IMR-90 (cell line): Measurements from ENCODE around the gene CD38. TPM values are rescaled to one million over a fixed set of nuclear protein-coding genes. Genes with fewer than 3 reads are reported as not detected.

Source experiments
- ATAC-seq: fragments of 200-7000 bp; cut with Tn5 transposase; 2 replicates; pipeline ENCODE4 v1.9.1; 2020; ENCODE audit warnings: low read depth, mild to moderate bottlenecking, moderate library complexity
- BruUV-seq: library from RNA; stranded (reverse); fragments of 400-500 nt; replicated peaks from 2 replicates; lab custom pipeline; 2021; lab: Mats Ljungman, UMichigan
- CTCF ChIA-PET: fragments of 300-600 bp; formaldehyde crosslinking; extraction: SDS; loops from one replicate; lab custom pipeline; 2021; ENCODE audit warnings: antibody characterized with exemption; lab: Yijun Ruan, JAX
- POLR2A ChIA-PET: fragments of 300-600 bp; sonication (Branson Sonifier 250); formaldehyde crosslinking; loops from one replicate; lab custom pipeline; 2022; ENCODE audit warnings: antibody characterized with exemption; ENCODE audit not compliant: unreplicated experiment; lab: Charles Lee
- DNase-seq: peaks from one replicate; pipeline ENCODE4 v3.0.0; 2013
- H2AFZ ChIP-seq: replicated peaks from 2 replicates; pipeline ENCODE3; 2013; ENCODE audit warnings: low read length, mild to moderate bottlenecking; ENCODE audit not compliant: poor library complexity
- H2AK5ac ChIP-seq: 2 replicates; pipeline ENCODE4 v1.6.1; 2013; ENCODE audit warnings: low read depth, low read length, inconsistent platforms
- H2AK9ac ChIP-seq: replicated peaks from 2 replicates; pipeline ENCODE3; 2013; ENCODE audit warnings: mild to moderate bottlenecking, low read depth, low read length, moderate library complexity; ENCODE audit not compliant: poor library complexity
- H2BK120ac ChIP-seq: 2 replicates; pipeline ENCODE4 v1.6.1; 2013; ENCODE audit warnings: low read depth, low read length, inconsistent platforms
- H2BK15ac ChIP-seq: 3 replicates; pipeline ENCODE4 v1.6.1; 2013; ENCODE audit warnings: low read depth, low read length, inconsistent platforms
- H2BK20ac ChIP-seq: 2 replicates; pipeline ENCODE4 v1.6.1; 2013; ENCODE audit warnings: low read depth, mild to moderate bottlenecking, inconsistent platforms, low read length, moderate library complexity
- H2BK5ac ChIP-seq: 2 replicates; pipeline ENCODE4 v1.6.1; 2013; ENCODE audit warnings: mild to moderate bottlenecking, low read depth, low read length, inconsistent platforms; ENCODE audit not compliant: poor library complexity, severe bottlenecking
- H3K14ac ChIP-seq: replicated peaks from 2 replicates; pipeline ENCODE4 v1.6.1; 2013; ENCODE audit warnings: low read depth, low read length, inconsistent platforms
- H3K18ac ChIP-seq: 2 replicates; pipeline ENCODE4 v1.6.1; 2013; ENCODE audit warnings: low read depth, low read length, control low read depth
- H3K23ac ChIP-seq: 2 replicates; pipeline ENCODE4 v1.6.1; 2013; ENCODE audit warnings: low read depth, low read length, inconsistent platforms
- H3K27ac ChIP-seq: 2 replicates; pipeline ENCODE4 v1.5.1; 2013; ENCODE audit warnings: mild to moderate bottlenecking, control low read depth, low read length; ENCODE audit not compliant: insufficient read depth
- H3K27me3 ChIP-seq: 2 replicates; pipeline ENCODE4 v1.6.1; 2013; ENCODE audit warnings: low read length; ENCODE audit not compliant: control insufficient read depth, insufficient read depth
- H3K36me3 ChIP-seq: 2 replicates; pipeline ENCODE4 v1.6.1; 2013; ENCODE audit warnings: low read length, mixed read lengths; ENCODE audit not compliant: control insufficient read depth, insufficient read depth
- H3K4ac ChIP-seq: 2 replicates; pipeline ENCODE4 v1.6.1; 2013; ENCODE audit warnings: low read depth, low read length, inconsistent platforms
- H3K4me1 ChIP-seq: 2 replicates; pipeline ENCODE4 v1.6.1; 2013; ENCODE audit warnings: low read length, mixed read lengths; ENCODE audit not compliant: control insufficient read depth, insufficient read depth
- H3K4me2 ChIP-seq: 2 replicates; pipeline ENCODE4 v1.6.1; 2013; ENCODE audit warnings: low read depth, mild to moderate bottlenecking, control low read depth, low read length, moderate library complexity
- H3K4me3 ChIP-seq: 2 replicates; pipeline ENCODE4 v1.5.1; 2013; ENCODE audit warnings: low read depth, mild to moderate bottlenecking, control low read depth, low read length, moderate library complexity; ENCODE audit not compliant: insufficient read depth
- H3K56ac ChIP-seq: 2 replicates; pipeline ENCODE4 v1.6.1; 2013; ENCODE audit warnings: low read length, inconsistent platforms; ENCODE audit not compliant: insufficient read depth; ENCODE audit errors: extremely low read depth
- H3K79me1 ChIP-seq, 2 experiments: 2 replicates each; pipeline ENCODE4 v1.6.1; 2013; ENCODE audit warnings: low read length in 2 of 2, inconsistent platforms in 1 of 2, low read depth in 1 of 2
- H3K9ac ChIP-seq: 2 replicates; pipeline ENCODE4 v1.6.1; 2013; ENCODE audit warnings: low read depth, low read length, control low read depth
- H3K9me1 ChIP-seq: 2 replicates; pipeline ENCODE4 v1.6.1; 2013; ENCODE audit warnings: low read length, inconsistent platforms; ENCODE audit not compliant: insufficient read depth
- H3K9me3 ChIP-seq: 2 replicates; pipeline ENCODE4 v1.6.1; 2013; ENCODE audit warnings: low read length; ENCODE audit not compliant: control insufficient read depth, insufficient read depth
- H4K20me1 ChIP-seq: 2 replicates; pipeline ENCODE4 v1.6.1; 2013; ENCODE audit warnings: low read length, inconsistent platforms; ENCODE audit not compliant: insufficient read depth
- H4K5ac ChIP-seq: 2 replicates; pipeline ENCODE4 v1.6.1; 2013; ENCODE audit warnings: mild to moderate bottlenecking, low read depth, low read length, control low read depth
- H4K8ac ChIP-seq, 2 experiments: 2 replicates each; pipeline ENCODE4 v1.6.1; 2013; ENCODE audit warnings: low read depth in 2 of 2, low read length in 2 of 2, control low read depth in 1 of 2, inconsistent platforms in 1 of 2
- H4K91ac ChIP-seq: 2 replicates; pipeline ENCODE4 v1.6.1; 2013; ENCODE audit warnings: low read depth, low read length, inconsistent platforms; ENCODE audit not compliant: insufficient read depth
- CEBPB ChIP-seq: IDR thresholded peaks from 2 replicates; pipeline ENCODE4 v1.6.1; 2012; ENCODE audit warnings: low read depth, low read length, improper control_type of control experiment
- CTCF ChIP-seq: conservative IDR thresholded peaks from 2 replicates; pipeline ENCODE4 v1.5.1; 2012; ENCODE audit warnings: mild to moderate bottlenecking, low read depth, low read length, improper control_type of control experiment
- ELK1 ChIP-seq: fragments of 150-350 bp; IDR thresholded peaks from 2 replicates; pipeline ENCODE4 v1.6.1; 2016; ENCODE audit warnings: low read depth, mild to moderate bottlenecking, low read length, moderate library complexity, borderline replicate concordance
- FOS ChIP-seq: fragments of 150-350 bp; IDR thresholded peaks from 2 replicates; pipeline ENCODE4 v1.6.1; 2016; ENCODE audit warnings: low read depth, low read length
- MAZ ChIP-seq: IDR thresholded peaks from 2 replicates; pipeline ENCODE4 v1.6.1; 2012; ENCODE audit warnings: low read depth, mild to moderate bottlenecking, low read length, improper control_type of control experiment, moderate library complexity, borderline replicate concordance
- MXI1 ChIP-seq: IDR thresholded peaks from 2 replicates; pipeline ENCODE4 v1.6.1; 2012; ENCODE audit warnings: low read depth, mild to moderate bottlenecking, low read length, moderate library complexity, borderline replicate concordance
- NFE2L2 ChIP-seq: fragments of 150-350 bp; IDR thresholded peaks from 2 replicates; pipeline ENCODE4 v1.6.1; 2016; ENCODE audit warnings: low read depth, mild to moderate bottlenecking, low read length
- POLR2A ChIP-seq: IDR thresholded peaks from 2 replicates; pipeline ENCODE4 v1.6.1; 2012; ENCODE audit warnings: mild to moderate bottlenecking, low read depth, low read length
- RAD21 ChIP-seq: IDR thresholded peaks from 2 replicates; pipeline ENCODE4 v1.6.1; 2012; ENCODE audit warnings: low read length, improper control_type of control experiment
- RCOR1 ChIP-seq: IDR thresholded peaks from 2 replicates; pipeline ENCODE4 v1.6.1; 2012; ENCODE audit warnings: mild to moderate bottlenecking, low read length, improper control_type of control experiment; ENCODE audit not compliant: insufficient replicate concordance
- RFX5 ChIP-seq: IDR thresholded peaks from 2 replicates; pipeline ENCODE4 v1.8.0; 2012; ENCODE audit warnings: low read depth, mild to moderate bottlenecking, low read length, moderate library complexity
- WGBS, 2 experiments: methylation state at CpG; one replicate each; pipeline versions ENCODE4 v1.1.5 to v1.1.7; 2013; ENCODE audit warnings: missing lambda C conversion rate in 2 of 2; ENCODE audit not compliant: insufficient read length in 1 of 2; ENCODE audit errors: extremely low coverage in 2 of 2; 5-methylcytosine and 5-hydroxymethylcytosine counted together
- dilution Hi-C: fragments of 300-500 bp; cut with HindIII; formaldehyde crosslinking; loops from one replicate; pipeline ENCODE4 v1.14.3; 2018; ENCODE audit warnings: low sequenced_read_pairs; ENCODE audit not compliant: unreplicated experiment
- in situ Hi-C: fragments of 300-500 bp; cut with MboI; formaldehyde crosslinking; loops from 3 replicates; pipeline ENCODE4 v1.14.3; 2019; ENCODE audit warnings: low sequenced_read_pairs, inconsistent platforms, mixed read lengths
- intact Hi-C: fragments of 100-400 bp; cut with micrococcal nuclease; formaldehyde crosslinking; loops from 2 replicates; pipeline ENCODE4 v1.10.0; 2022
- polyA plus RNA-seq, 3 experiments: library from polyadenylated mRNA; depleted of rRNA; stranded (reverse); fragments of >200 nt; gene quantifications; 2 replicates each; pipeline ENCODE4 v1.2.3, GENCODE V29; 2012; ENCODE audit warnings: low replicate concordance in 1 of 3
- total RNA-seq: library from RNA; depleted of rRNA; stranded (reverse); fragments of >200 nt; gene quantifications from 2 replicates; pipeline ENCODE4 v1.2.3, GENCODE V29; 2012

Gene CD38
- total and polyA plus RNA-seq, 2 of the 4 experiments (the other 2 are of a cell fraction) = not detected

GRCh38 chr4:15894921-15895916 lies 117.1 kb downstream of the CD38 start (continued):
- TF ChIP-seq ELK1 (no peak), POLR2A (no peak)

GRCh38 chr4:15897577-15897976 lies 119.4 kb downstream of the CD38 start:
- H4K8ac ChIP-seq = no peak overlapping the region
- WGBS, 2 experiments = no CpG with 5 or more reads among the region's 2 CpGs
- dilution Hi-C loops = no loop called here
- no peak overlapping the region for H2BK5ac ChIP-seq
- H3K4me1 ChIP-seq = peaks cover 5% of the 10 kb centered on the region; the same call in 1 of the 2 replicates
- ChIA-PET CTCF (no interaction called here), POLR2A (no interaction called here)
- H2AK9ac ChIP-seq = no peak overlapping the region
- no peak for DNase-seq
- no TSS peak for BruUV-seq
- H3K27ac ChIP-seq = no peak overlapping the region
- H2BK20ac ChIP-seq = no peak overlapping the region
- no peak overlapping the region for H2BK120ac ChIP-seq
- no peak overlapping the region for H3K18ac ChIP-seq
- H4K20me1 ChIP-seq = no peaks in the 10 kb centered on the region
- H2AK5ac ChIP-seq = no peak overlapping the region
- no peak overlapping the region for H3K9ac ChIP-seq
- H3K9me1 ChIP-seq = peaks cover 3% of the 10 kb centered on the region; the same call in 1 of the 2 replicates
- no peak overlapping the region for H4K5ac ChIP-seq
- H2AFZ ChIP-seq = no peak overlapping the region
- in situ Hi-C loops = no loop called here
- H4K91ac ChIP-seq = no peak overlapping the region
- H3K56ac ChIP-seq = no peak overlapping the region
- no peaks in the 10 kb centered on the region for H3K36me3 ChIP-seq
- peaks cover 2% of the 10 kb centered on the region; the same call in 1 of the 2 replicates for H3K9me3 ChIP-seq
- H3K79me1 ChIP-seq = no peaks in the 10 kb centered on the region
- intact Hi-C loops = no loop called here
- H3K4me2 ChIP-seq = no peak overlapping the region
- no peak for ATAC-seq
- H2BK15ac ChIP-seq = no peak overlapping the region
- no peak overlapping the region for H3K14ac ChIP-seq
- H3K4me3 ChIP-seq = no peak overlapping the region
- H3K23ac ChIP-seq = no peak overlapping the region
- H3K4ac ChIP-seq = no peak overlapping the region
- H3K27me3 ChIP-seq = peaks cover 50% of the 10 kb centered on the region
- TF ChIP-seq MAZ (no peak), RCOR1 (no peak), NFE2L2 (no peak), CEBPB (no peak), FOS (no peak), RFX5 (no peak), RAD21 (no peak), CTCF (no peak), MXI1 (no peak), ELK1 (no peak)
